ENCODE results near the gene THEMIS. TPM values are rescaled to one million over a fixed set of nuclear protein-coding genes. Genes with fewer than 3 reads are reported as not detected.

Gene THEMIS
- total and polyA plus RNA-seq, 10 of the 15 experiments (the other 5 are each of a cell fraction or from before 2014, with no cell fraction given) = 0.06 to 1.5 (median 0.08) TPM; not detected in 6

DNA sequence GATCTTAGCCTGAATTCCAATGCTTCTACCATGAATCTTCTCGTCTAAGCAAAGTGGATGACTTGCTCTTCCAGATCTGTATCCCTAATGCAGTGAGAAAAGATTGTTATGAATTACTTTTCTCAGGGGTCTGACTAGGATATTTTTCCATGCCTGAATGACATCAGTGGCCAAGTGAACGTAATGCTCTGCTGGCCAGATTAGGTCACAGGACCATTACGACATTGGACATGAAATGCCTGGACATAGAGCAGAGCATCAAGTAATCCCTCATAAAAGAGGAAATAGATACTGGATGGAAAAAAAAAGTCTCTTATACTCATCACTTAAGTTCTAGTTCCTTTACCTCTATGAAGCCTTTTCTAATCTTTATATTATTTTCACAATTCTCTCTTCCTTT is 12.1 kb upstream of the THEMIS start:
- no peaks in the 10 kb centered on the region for H4K20me1 ChIP-seq (ENCODE audit: control insufficient read depth, insufficient read depth)
- ATAC-seq (no peak), DNase-seq (ENCODE audit: low read depth, low spot score) (no peak), FAIRE-seq (no peak)
- RAD21 ChIA-PET (ENCODE audit: unreplicated experiment) = no interaction called here
- H3K4me3 ChIP-seq = no peak overlapping the region
- H2AFZ ChIP-seq (ENCODE audit: control insufficient read depth, low read depth, low read length) = no peak overlapping the region
- H3K27me3 ChIP-seq (replicated peaks in 1 of 2; ENCODE audit: control insufficient read depth in 2 of 2, insufficient read depth in 2 of 2, low read length in 1 of 2) = no peaks in the 10 kb centered on the region
- in situ Hi-C loops (cut with MboI) (no loop called here), intact Hi-C loops (cut with micrococcal nuclease; ENCODE audit: unreplicated experiment) (no loop called here)
- no peak overlapping the region for H3K27ac ChIP-seq (ENCODE audit: control insufficient read depth, insufficient read depth)
- CTCF ChIA-PET = no interaction called here
- TF ChIP-seq ZBED1 (IDR thresholded peaks at IDR 0.05; ENCODE audit: borderline replicate concordance) = no peak
- TF ChIP-seq CHD1 (IDR thresholded peaks at IDR 0.05; ENCODE audit: low read depth, low read length) = no peak
- TF ChIP-seq RAD51 (IDR thresholded peaks at IDR 0.05) = no peak
- TF ChIP-seq SUPT20H (IDR thresholded peaks at IDR 0.05; ENCODE audit: borderline replicate concordance, control insufficient read depth, low read depth, low read length) = no peak
- no peak for TF ChIP-seq MTA2 (IDR thresholded peaks at IDR 0.05; ENCODE audit: low read depth)
- TF ChIP-seq DPF2 (IDR thresholded peaks at IDR 0.05) = no peak
- TF ChIP-seq CBX3 (IDR thresholded peaks at IDR 0.05; ENCODE audit: borderline replicate concordance, low read depth) = no peak
- TF ChIP-seq, protein P1, sequence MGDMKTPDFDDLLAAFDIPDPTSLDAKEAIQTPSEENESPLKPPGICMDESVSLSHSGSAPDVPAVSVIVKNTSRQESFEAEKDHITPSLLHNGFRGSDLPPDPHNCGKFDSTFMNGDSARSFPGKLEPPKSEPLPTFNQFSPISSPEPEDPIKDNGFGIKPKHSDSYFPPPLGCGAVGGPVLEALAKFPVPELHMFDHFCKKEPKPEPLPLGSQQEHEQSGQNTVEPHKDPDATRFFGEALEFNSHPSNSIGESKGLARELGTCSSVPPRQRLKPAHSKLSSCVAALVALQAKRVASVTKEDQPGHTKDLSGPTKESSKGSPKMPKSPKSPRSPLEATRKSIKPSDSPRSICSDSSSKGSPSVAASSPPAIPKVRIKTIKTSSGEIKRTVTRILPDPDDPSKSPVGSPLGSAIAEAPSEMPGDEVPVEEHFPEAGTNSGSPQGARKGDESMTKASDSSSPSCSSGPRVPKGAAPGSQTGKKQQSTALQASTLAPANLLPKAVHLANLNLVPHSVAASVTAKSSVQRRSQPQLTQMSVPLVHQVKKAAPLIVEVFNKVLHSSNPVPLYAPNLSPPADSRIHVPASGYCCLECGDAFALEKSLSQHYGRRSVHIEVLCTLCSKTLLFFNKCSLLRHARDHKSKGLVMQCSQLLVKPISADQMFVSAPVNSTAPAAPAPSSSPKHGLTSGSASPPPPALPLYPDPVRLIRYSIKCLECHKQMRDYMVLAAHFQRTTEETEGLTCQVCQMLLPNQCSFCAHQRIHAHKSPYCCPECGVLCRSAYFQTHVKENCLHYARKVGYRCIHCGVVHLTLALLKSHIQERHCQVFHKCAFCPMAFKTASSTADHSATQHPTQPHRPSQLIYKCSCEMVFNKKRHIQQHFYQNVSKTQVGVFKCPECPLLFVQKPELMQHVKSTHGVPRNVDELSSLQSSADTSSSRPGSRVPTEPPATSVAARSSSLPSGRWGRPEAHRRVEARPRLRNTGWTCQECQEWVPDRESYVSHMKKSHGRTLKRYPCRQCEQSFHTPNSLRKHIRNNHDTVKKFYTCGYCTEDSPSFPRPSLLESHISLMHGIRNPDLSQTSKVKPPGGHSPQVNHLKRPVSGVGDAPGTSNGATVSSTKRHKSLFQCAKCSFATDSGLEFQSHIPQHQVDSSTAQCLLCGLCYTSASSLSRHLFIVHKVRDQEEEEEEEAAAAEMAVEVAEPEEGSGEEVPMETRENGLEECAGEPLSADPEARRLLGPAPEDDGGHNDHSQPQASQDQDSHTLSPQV (IDR thresholded peaks at IDR 0.05) = no peak
- no peak for TF ChIP-seq SMAD5 (IDR thresholded peaks at IDR 0.05; ENCODE audit: low read depth)
- H3K4me1 ChIP-seq (ENCODE audit: control insufficient read depth, insufficient read depth, low read length) = no peaks in the 10 kb centered on the region
- POLR2A ChIA-PET = no interaction called here
- no peaks in the 10 kb centered on the region; the same call in 1 of the 3 replicates for H3K9me3 ChIP-seq (replicated peaks; ENCODE audit: control insufficient read depth, insufficient read depth, low read length)
- H3K79me2 ChIP-seq (ENCODE audit: control insufficient read depth, insufficient read depth, low read length) = no peaks in the 10 kb centered on the region
- 14% methylated on average over 3 of the region's 3 CpGs for WGBS (ENCODE audit: insufficient coverage, insufficient replicate concordance, low lambda C conversion rate, missing lambda C conversion rate)
- no peak overlapping the region for H3K4me2 ChIP-seq (ENCODE audit: control insufficient read depth, insufficient read depth)
- H3K9ac ChIP-seq (ENCODE audit: control insufficient read depth, insufficient read depth, low read length) = no peak overlapping the region
- H3K36me3 ChIP-seq (ENCODE audit: control insufficient read depth in 2 of 2, insufficient read depth in 2 of 2, low read length in 1 of 2) = no peaks in the 10 kb centered on the region
- SMC1A ChIA-PET (ENCODE audit: uncharacterized antibody, unreplicated experiment) = no interaction called here
- no TSS peak for BruUV-seq (replicated peaks)

Data from GM12878 (cell line).